ENCODE results near the gene IFT22. TPM values are rescaled to one million over a fixed set of nuclear protein-coding genes. Genes with fewer than 3 reads are reported as not detected.
"Not testable (repeated sequence)": the region's sequence is repeated elsewhere in the genome, so short reads cannot be mapped to it uniquely, and the experiment has no call there.

The IFT22 gene
- total RNA-seq, 6 experiments from 2014 or later: 25.6 to 30.6 (median 26.6) TPM

DNA sequence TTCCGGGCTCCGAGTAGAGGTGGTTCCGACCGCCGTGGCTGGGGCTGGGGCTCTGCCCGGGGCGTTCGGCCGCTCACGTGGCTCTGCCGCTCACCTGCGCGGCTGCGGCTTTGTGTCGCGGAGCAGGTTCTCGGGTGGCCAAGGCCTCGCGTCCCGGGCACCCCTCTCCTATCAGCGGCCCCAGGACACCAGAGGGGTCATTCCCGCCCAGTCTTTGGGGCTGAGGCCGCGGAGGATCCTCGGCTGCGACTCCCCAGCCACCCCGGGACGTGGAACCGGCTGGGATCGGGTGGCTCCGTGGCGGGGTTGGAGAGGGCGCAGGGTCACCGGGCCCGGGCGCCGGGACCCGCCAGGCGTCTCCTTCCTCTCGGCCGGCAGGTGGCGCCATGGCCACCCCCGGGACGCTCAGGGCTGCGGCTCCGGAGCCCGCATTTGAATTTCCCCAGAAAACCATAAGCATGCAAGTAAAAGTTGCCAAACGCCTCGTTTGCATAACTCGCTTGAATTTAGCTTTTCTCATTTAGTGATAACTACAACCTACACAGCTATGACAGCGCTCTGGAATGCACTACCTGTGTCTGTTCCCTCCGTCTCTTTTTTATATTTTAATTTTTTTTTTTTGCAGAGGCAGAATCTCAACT is 42.2 kb upstream of the IFT22 start:
- Mint-ChIP-seq H3K27ac (no peak overlapping the region), H3K4me3 (no peak overlapping the region), H3K9me3 (no peaks in the 10 kb centered on the region), H3K27me3 (ENCODE audit: insufficient read depth) (peaks cover 27% of the 10 kb centered on the region), H3K36me3 (ENCODE audit: low read depth) (no peaks in the 10 kb centered on the region), H3K4me1 (ENCODE audit: low read depth) (no peaks in the 10 kb centered on the region)
- peak; percentile 12 for DNase-seq
- TF ChIP-seq, protein P1, sequence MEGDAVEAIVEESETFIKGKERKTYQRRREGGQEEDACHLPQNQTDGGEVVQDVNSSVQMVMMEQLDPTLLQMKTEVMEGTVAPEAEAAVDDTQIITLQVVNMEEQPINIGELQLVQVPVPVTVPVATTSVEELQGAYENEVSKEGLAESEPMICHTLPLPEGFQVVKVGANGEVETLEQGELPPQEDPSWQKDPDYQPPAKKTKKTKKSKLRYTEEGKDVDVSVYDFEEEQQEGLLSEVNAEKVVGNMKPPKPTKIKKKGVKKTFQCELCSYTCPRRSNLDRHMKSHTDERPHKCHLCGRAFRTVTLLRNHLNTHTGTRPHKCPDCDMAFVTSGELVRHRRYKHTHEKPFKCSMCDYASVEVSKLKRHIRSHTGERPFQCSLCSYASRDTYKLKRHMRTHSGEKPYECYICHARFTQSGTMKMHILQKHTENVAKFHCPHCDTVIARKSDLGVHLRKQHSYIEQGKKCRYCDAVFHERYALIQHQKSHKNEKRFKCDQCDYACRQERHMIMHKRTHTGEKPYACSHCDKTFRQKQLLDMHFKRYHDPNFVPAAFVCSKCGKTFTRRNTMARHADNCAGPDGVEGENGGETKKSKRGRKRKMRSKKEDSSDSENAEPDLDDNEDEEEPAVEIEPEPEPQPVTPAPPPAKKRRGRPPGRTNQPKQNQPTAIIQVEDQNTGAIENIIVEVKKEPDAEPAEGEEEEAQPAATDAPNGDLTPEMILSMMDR (IDR thresholded peaks at IDR 0.05): peak; percentile 97

DNA sequence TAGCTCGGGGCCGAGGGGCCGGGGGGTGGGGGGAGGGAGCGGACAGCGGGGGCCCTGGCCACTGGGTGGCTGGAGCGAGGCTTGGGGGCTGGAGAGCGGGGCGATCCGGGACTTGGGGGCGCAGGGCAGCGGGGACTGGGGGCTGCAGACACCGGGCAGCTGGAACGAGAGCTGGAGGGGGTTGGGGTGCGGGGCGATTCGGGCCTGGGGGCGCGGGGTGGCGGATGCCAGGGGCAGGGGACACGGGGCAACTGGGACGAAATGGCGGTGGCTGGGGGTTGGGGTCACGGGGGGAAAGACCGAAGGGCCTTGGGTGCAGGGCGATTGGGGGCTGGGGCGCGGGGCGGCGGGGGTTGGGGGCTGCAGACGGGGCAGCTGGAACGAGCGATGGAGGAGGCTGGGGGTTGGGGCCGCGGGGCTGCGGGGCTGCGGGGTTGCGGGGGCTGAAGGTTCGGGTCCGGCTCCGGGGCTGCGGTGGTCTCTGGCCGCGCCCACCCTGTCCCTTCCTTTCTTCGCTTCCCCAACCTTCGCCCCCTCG is 41.7 kb upstream of the IFT22 start:
- H3K27ac Mint-ChIP-seq: no peak overlapping the region
- H3K9me3 Mint-ChIP-seq: no peaks in the 10 kb centered on the region
- H3K4me1 Mint-ChIP-seq (ENCODE audit: low read depth): no peaks in the 10 kb centered on the region
- H3K36me3 Mint-ChIP-seq (ENCODE audit: low read depth): no peaks in the 10 kb centered on the region
- no peak overlapping the region for H3K4me3 Mint-ChIP-seq
- no peak for DNase-seq
- peaks cover 25% of the 10 kb centered on the region for H3K27me3 Mint-ChIP-seq (ENCODE audit: insufficient read depth)
- TF ChIP-seq, protein P1 (IDR thresholded peaks at IDR 0.05): no peak

DNA sequence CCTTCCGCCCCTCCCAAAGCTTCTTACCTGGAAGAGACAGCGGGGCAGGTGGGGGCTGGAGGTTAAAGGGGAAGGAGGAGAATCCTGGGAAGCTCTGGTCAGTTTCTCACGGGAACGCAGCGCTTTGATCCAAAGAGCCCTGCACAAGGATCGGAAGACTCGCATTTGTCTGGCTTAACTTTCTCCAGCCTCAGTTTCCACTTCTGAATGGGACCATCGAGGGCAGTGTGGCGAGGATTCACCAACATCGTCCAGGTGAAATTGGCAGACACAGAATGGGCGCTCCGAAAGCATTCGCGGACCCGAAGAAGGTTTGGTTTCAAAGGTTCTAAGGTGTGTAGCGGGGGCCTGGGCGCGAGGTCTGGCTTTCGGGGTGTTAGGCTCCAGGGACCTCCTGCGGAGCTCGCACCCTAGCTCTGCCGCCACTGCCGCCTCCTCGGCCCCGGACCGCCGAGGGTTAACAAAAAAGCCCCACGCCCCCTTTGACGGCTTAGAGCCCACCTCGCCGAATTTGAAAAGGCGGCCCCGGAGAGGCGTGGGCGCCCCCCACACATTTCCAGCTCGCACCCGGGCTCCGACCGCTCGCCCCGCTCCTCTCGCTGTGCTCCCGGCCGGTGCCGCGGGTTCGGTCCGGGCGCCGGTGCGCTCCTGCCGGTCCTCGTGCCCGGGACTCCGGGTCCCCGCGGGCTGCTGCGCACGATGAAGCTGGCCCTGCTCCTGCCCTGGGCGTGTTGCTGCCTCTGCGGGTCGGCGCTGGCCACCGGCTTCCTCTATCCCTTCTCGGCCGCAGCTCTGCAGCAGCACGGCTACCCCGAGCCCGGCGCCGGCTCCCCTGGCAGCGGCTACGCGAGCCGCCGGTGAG is 41.0 kb upstream of the IFT22 start, which contains the start of gene COL26A1:
COL26A1 (plus strand) TSS at position 542 of the 862 bp plus-strand sequence; CDS start at position 700, 158 bp downstream.
- H3K36me3 Mint-ChIP-seq (ENCODE audit: low read depth): no peaks in the 10 kb centered on the region
- H3K9me3 Mint-ChIP-seq: no peaks in the 10 kb centered on the region
- H3K4me3 Mint-ChIP-seq: no peak within 1 kb of the TSS
- no peak within 1 kb of the TSS for H3K27ac Mint-ChIP-seq
- DNase-seq: no peak
- TF ChIP-seq, protein P1 (IDR thresholded peaks at IDR 0.05): no peak
- peaks cover 23% of the 10 kb centered on the region for H3K27me3 Mint-ChIP-seq (ENCODE audit: insufficient read depth)
- no peaks in the 10 kb centered on the region for H3K4me1 Mint-ChIP-seq (ENCODE audit: low read depth)

DNA sequence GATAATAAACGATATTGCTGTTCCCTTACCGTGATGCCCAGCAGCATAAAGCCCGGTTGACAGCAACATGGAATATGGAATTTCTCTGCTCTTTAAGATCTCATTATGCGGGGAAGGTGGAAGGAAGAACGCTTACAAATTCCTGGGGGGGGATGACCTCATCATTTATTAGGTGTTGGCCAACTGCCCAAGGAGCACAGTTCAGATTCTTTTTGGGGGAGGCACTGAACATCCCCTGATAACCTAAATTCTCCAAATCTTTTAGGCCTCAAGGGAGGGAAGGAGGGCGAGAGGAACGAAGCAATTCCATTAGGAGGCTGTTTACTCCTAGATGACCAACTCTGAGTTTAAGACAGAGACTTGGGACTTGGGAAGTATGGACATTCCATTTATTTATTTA is 35.8 kb upstream of the IFT22 start:
- H3K4me1 Mint-ChIP-seq (ENCODE audit: low read depth): peaks cover 9% of the 10 kb centered on the region; the same call in 1 of the 2 replicates
- no peak overlapping the region for H3K4me3 Mint-ChIP-seq
- no peak overlapping the region for H3K27ac Mint-ChIP-seq
- TF ChIP-seq, protein P1 (IDR thresholded peaks at IDR 0.05): no peak
- H3K27me3 Mint-ChIP-seq (ENCODE audit: insufficient read depth): peaks cover 17% of the 10 kb centered on the region
- no peaks in the 10 kb centered on the region for H3K36me3 Mint-ChIP-seq (ENCODE audit: low read depth)
- no peaks in the 10 kb centered on the region for H3K9me3 Mint-ChIP-seq
- DNase-seq: no peak

DNA sequence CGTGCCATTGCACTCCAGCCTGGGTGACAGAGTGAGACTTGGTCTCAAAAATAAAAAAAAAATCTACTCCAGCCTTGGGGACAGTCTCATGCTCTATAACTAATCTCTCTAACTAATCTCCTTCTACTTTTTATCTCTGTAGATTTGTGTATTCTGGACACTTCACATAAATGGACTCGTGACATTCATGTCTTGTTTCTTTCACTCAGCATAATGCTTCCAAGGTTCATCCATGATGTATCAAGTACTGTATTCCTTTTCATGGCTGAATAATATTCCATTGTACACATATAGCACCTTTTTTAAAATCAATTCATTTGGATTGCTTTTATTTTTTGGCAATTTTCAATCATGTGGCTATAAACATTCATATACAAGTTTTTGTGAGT is 31.3 kb upstream of the IFT22 start:
- Mint-ChIP-seq H3K4me3 (no peak overlapping the region), H3K27ac (no peak overlapping the region), H3K36me3 (ENCODE audit: low read depth) (no peaks in the 10 kb centered on the region), H3K9me3 (no peaks in the 10 kb centered on the region), H3K4me1 (ENCODE audit: low read depth) (peaks cover 9% of the 10 kb centered on the region; the same call in 1 of the 2 replicates), H3K27me3 (ENCODE audit: insufficient read depth) (peaks cover 25% of the 10 kb centered on the region)
- TF ChIP-seq, protein P1 (IDR thresholded peaks at IDR 0.05): no peak
- DNase-seq: no peak

DNA sequence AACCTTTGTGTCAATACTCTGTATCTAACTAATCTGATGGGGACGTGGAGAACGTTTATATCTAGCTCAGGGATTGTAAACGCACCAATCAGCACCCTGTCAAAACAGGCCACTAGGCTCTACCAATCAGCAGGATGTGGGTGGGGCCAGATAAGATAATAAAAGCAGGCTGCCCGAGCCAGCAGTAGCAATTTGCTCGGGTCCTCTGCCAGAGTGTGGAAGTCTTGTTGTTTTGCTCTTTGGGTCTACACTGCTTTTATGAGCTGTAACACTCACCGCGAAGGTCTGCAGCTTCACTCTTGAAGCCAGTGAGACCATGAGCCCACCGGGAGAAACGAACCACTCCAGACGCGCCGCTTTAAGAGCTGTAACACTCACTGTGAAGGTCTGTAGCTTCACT is 27.7 kb upstream of the IFT22 start:
- H3K27ac Mint-ChIP-seq; DNase-seq; H3K36me3 Mint-ChIP-seq (ENCODE audit: low read depth); H3K4me3 Mint-ChIP-seq; H3K4me1 Mint-ChIP-seq (ENCODE audit: low read depth); H3K9me3 Mint-ChIP-seq: not testable (repeated sequence)
- peaks cover 23% of the 10 kb centered on the region for H3K27me3 Mint-ChIP-seq (ENCODE audit: insufficient read depth)

DNA sequence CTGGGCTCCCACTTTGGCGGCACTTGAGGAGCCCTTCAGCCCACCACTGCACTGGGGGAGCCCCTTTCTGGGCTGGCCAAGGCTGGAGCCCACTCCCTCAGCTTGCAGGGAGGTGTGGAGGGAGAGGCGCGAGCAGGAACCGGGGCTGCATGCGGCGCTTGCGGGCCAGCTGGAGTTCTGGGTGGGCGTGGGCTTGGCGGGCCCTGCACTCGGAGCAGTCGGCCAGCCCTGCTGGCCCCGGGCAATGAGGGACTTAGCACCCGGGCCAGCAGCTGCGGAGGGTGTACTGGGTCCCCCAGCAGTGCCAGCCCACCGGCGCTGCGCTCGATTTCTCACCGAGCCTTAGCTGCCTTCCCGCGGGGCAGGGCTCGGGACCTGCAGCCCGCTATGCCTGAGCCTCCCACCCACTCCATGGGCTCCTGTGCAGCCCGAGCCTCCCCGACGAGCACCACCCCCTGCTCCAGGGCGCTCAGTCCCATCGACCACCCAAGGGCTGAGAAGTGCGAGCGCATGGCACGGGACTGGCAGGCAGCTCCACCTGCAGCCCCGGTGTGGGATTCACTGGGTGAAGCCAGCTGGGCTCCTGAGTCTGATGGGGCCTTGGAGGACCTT is 26.9 kb upstream of the IFT22 start:
- peaks cover 24% of the 10 kb centered on the region for H3K27me3 Mint-ChIP-seq (ENCODE audit: insufficient read depth)
- not testable (repeated sequence) for H3K4me3 Mint-ChIP-seq; H3K27ac Mint-ChIP-seq; DNase-seq; H3K36me3 Mint-ChIP-seq (ENCODE audit: low read depth); H3K4me1 Mint-ChIP-seq (ENCODE audit: low read depth); H3K9me3 Mint-ChIP-seq
